ENCODE data around the gene RBM20.

DNA sequence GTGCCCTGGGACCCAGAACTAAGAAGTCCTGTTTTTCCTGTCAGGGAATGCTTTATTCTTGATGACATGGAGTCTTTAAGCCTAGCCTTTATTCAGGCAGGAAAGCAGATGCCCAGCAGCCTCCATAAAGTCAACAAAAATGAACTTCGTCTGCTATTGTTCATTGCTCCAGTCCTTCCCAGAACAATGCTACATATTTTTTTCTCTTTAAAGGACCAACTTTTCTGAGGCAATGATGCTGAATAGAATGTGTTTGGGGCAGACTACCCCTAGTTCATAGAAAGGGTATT lies 180.0 kb downstream of the RBM20 start:
- TF ChIP-seq, protein P1, sequence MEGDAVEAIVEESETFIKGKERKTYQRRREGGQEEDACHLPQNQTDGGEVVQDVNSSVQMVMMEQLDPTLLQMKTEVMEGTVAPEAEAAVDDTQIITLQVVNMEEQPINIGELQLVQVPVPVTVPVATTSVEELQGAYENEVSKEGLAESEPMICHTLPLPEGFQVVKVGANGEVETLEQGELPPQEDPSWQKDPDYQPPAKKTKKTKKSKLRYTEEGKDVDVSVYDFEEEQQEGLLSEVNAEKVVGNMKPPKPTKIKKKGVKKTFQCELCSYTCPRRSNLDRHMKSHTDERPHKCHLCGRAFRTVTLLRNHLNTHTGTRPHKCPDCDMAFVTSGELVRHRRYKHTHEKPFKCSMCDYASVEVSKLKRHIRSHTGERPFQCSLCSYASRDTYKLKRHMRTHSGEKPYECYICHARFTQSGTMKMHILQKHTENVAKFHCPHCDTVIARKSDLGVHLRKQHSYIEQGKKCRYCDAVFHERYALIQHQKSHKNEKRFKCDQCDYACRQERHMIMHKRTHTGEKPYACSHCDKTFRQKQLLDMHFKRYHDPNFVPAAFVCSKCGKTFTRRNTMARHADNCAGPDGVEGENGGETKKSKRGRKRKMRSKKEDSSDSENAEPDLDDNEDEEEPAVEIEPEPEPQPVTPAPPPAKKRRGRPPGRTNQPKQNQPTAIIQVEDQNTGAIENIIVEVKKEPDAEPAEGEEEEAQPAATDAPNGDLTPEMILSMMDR (IDR thresholded peaks at IDR 0.05), result no peak
- TF ChIP-seq POLR2A (IDR thresholded peaks at IDR 0.05) (no peak), POLR2AphosphoS5 (IDR thresholded peaks at IDR 0.05) (no peak), EP300 (IDR thresholded peaks at IDR 0.05) (no peak)

Data from suprapubic skin (tissue), 4 donors.